HG03280 (cell line): ENCODE measurements around the gene PYM1.
"Not testable (repeated sequence)": the region's sequence is repeated elsewhere in the genome, so short reads cannot be mapped to it uniquely, and the experiment has no call there.

ENCODE experiments used
- ATAC-seq: cut with Tn5 transposase; IDR thresholded peaks from one replicate; pipeline ENCODE4 v1.9.1; 2021; ENCODE audit warnings: mild to moderate bottlenecking, moderate library complexity; ENCODE audit not compliant: unreplicated experiment

PYM1 gene

GRCh38 chr12:55940065-55940732, 12.5 kb upstream of the PYM1 start:
- ATAC-seq = peak; percentile 96

- ATAC-seq = no peak
These were observed 11.3 kb upstream of the PYM1 start for GRCh38 chr12:55938826-55939501.

GRCh38 chr12:55937981-55938380, 10.3 kb upstream of the PYM1 start:
- no peak for ATAC-seq

- no peak for ATAC-seq
These were observed 8.1 kb upstream of the PYM1 start for GRCh38 chr12:55935738-55936151.

- no peak for ATAC-seq
These were observed 7.1 kb upstream of the PYM1 start for GRCh38 chr12:55934773-55935172.

- no peak for ATAC-seq
These were observed 6.4 kb upstream of the PYM1 start for GRCh38 chr12:55933799-55934742.

GRCh38 chr12:55933169-55933798, 5.6 kb upstream of the PYM1 start:
- no peak for ATAC-seq

GRCh38 chr12:55932551-55932910, 4.8 kb upstream of the PYM1 start:
- no peak for ATAC-seq

GRCh38 chr12:55931780-55932550, 4.3 kb upstream of the PYM1 start:
- no peak for ATAC-seq

- ATAC-seq = no peak
These were observed 3.7 kb upstream of the PYM1 start for GRCh38 chr12:55931317-55931779.

GRCh38 chr12:55930771-55931316, 3.1 kb upstream of the PYM1 start, which contains the start of gene DGKA:
DGKA (plus strand) TSS chr12:55931162; CDS start chr12:55936504, 5,342 bp downstream.
- ATAC-seq = no peak

- ATAC-seq = no peak
These were observed 1.7 kb upstream of the PYM1 start for GRCh38 chr12:55929306-55929791.

GRCh38 chr12:55926738-55927587, 731 bp downstream of the PYM1 start:
- peak; percentile 51 for ATAC-seq

GRCh38 chr12:55925870-55926737, 1.6 kb downstream of the PYM1 start:
- no peak for ATAC-seq

GRCh38 chr12:55925371-55925770, 2.3 kb downstream of the PYM1 start:
- ATAC-seq = no peak

- ATAC-seq = not testable (repeated sequence)
These were observed 4.0 kb downstream of the PYM1 start for GRCh38 chr12:55923648-55924047.

GRCh38 chr12:55922126-55922525, 5.6 kb downstream of the PYM1 start:
- no peak for ATAC-seq

GRCh38 chr12:55919032-55919431, 8.7 kb downstream of the PYM1 start:
- not testable (repeated sequence) for ATAC-seq
